Right ventricle myocardium inferior (tissue), 1 donor: ENCODE data around the gene MCF2L. TPM values are rescaled to one million over a fixed set of nuclear protein-coding genes. Genes with fewer than 3 reads are reported as not detected.
"Not testable (repeated sequence)": the region's sequence is repeated elsewhere in the genome, so short reads cannot be mapped to it uniquely, and the experiment has no call there.

Experiments used
- ATAC-seq: fragments of 200-7000 bp; cut with Tn5 transposase; one replicate; pipeline ENCODE4 v1.9.1; 2020; ENCODE audit warnings: mild to moderate bottlenecking, moderate library complexity
- DNase-seq: peaks from one replicate; pipeline ENCODE4 v3.0.0; 2021; ENCODE audit errors: missing footprints
- intact Hi-C: fragments of 100-400 bp; cut with DNase I; formaldehyde crosslinking; loops from one replicate; pipeline ENCODE4 v1.11.0; 2022
- total RNA-seq: library from RNA; stranded (reverse); fragmentation: NEBNext Ultra II Directional; extraction: Animal tissue kit (Norgen Biotek cat#: 25700); gene quantifications from one replicate; pipeline ENCODE4 v1.2.1, GENCODE V29; 2021
- donor health status: DM: no; HTN: yes; CAD: no; lungs with severe emphysema.

The MCF2L gene
- total RNA-seq, 1 donor from 2014 or later, result 45.9 TPM

GRCh38 chr13:113090806-113091205 is 121.8 kb downstream of the MCF2L start:
- intact Hi-C loops, result no loop called here
- ATAC-seq, result no peak
- peak; percentile 4 for DNase-seq

DNA sequence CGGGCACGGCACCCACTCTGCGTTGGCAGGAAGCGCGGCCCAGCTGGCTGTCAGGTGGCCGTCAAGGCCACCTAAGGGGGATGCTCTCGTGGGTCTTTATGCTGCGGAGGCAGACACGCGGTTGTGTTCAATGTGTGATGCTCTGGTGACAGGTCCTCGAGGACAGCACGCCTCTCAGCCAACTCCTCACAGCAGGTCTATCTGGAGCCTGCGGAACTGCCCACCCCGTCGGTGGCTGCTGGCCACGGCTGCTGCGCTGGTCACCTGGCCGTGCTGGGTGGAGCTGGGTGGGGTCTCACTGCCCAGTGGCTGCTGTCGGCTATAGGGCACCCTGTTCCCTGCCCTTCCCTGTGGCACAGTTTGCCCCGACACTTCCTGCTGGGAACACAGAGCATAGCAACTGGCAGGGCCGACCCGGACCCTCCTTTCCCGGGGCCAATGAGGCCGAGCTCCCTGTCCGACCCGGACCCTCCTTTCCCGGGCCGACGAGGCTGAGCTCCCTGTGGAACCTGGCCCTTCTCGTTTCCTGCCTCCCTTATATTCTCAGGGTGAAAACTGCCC is 122.3 kb downstream of the MCF2L start:
- intact Hi-C loops, result no loop called here
- DNase-seq (no peak), ATAC-seq (no peak)

DNA sequence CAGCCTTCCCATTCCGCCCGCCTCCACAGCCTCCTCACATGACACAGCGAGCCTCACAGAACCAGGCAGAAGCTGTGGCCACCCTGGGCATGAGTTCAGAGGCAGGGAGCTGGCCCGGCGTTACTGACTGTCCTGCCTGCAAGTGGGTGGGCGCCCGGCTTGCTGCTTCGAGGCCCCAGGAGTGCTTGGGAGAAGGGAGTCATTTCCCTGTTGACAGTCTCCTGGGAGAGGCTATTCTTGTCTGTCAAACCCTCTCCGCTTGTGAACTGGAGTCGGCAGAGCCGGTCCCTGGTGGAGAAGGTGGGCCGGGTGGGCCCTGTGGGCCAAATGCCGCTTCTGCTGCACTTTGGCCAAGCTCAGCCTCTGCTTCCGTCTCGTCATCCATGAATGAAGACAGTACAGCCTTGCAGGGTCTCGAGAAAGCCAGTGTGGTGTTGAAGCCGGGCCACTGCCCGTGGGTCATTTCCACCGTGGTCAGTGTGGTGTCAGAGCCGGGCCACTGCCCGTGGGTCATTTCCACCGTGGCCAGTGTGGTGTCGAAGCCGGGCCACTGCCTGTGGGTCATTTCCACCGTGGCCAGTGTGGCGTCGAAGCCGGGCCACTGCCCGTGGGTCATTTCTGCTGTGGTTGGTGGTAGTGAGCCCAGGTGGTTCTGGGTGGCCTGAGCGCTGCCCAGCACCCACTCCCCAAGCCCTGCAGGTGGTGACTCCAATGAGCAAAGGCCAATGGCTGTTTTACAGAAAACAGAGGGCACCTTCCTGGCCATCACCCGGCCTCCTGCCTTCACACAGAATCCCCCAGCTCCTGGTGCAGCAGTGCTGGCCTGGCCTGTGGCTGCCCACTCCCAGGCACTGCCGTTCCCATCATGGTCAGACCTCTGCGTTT is 123.1 kb downstream of the MCF2L start:
- ATAC-seq (no peak), DNase-seq (peak; percentile 66)
- intact Hi-C loops, result no loop called here

GRCh38 chr13:113092776-113093579 is 124.0 kb downstream of the MCF2L start:
- peak; percentile 61 for DNase-seq
- no peak for ATAC-seq
- intact Hi-C loops, result no loop called here

DNA sequence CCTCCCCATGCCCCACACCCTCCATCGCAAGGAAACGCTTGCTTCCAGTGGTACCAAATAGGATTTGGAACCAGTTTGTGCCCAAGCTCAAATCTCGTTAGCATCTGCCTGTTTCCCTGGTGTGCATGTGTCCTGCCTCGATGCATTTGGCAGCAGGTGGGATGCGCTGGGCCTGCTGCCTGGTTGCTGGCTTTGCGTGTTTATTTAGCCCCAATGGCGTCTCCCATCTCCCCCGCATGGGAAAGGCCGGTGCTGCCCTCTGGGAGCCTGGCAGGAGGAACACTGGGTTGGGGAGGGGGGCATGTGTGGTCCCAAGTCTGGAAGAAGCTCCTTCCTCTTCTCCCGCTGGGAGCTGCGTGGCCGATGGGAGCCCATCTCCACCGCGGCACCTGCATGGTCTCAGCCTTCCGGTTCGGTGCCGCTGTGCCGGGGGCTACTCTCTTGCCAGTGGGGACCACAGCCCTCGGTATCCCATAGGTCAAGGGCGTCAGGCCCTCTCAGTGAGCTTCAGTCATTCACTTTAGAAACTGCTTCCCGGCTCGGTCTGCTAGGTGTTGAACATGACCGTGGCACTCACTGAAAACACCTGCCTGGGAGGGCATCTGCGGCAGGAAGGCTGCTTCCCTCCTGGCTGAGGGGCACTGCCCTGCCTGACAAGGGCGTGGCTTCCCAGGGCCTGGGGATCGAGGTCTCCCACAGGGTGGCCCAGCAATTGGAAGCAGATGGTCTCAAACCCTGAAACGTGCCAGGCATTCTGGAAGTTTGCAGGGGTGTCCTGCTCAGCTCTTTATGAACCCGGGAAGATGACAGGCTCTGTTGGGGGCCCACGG is 124.8 kb downstream of the MCF2L start:
- peak; percentile 58 for DNase-seq
- intact Hi-C loops, result no loop called here
- no peak for ATAC-seq

GRCh38 chr13:113094410-113094800 is 125.4 kb downstream of the MCF2L start:
- ATAC-seq, result no peak
- intact Hi-C loops, result no loop called here
- DNase-seq, result peak; percentile 33

DNA sequence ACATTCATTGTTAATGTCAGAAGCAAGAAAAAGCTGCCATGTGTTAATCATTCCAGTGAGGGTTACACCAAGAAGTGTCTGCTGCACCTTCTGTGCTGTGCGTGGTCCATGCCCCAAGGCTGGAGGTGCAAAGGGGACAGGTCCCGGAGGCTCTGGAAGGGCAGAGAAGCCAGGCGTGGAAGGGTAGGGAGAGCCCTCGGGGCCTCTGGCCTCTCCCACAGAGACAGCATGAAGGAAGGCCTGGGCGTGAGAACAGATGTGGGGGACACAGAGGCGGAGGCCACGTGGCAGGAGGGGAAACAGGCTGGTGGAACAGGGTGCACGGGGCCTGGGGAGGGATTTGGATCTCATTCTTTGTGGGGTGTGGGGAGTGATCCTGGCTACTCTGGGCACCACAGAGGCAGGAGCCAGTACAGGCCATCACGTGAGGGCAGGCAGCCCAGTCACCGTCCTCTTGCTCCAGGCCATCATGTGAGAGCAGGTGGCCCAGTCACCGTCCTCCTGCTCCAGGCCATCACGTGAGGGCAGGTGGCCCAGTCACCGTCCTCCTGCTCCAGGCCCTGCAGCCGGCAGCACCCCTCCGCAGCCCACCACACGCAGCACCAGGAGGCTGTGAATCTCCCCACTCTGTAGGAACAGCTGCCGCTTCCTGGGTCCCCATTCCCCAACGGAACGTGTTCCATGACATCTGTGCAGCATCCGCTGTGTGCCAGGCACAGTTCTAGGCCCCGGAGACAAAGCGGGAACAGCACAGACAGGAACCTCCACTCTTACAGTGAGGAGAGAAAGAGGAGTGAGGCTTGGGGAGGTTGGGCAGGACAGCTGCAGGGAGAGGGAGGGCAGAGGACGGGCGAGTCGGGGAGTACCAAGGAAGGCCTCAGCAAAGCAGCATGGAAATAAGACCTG is 126.4 kb downstream of the MCF2L start:
- ATAC-seq (no peak), DNase-seq (peak; percentile 37)
- intact Hi-C loops, result no loop called here

DNA sequence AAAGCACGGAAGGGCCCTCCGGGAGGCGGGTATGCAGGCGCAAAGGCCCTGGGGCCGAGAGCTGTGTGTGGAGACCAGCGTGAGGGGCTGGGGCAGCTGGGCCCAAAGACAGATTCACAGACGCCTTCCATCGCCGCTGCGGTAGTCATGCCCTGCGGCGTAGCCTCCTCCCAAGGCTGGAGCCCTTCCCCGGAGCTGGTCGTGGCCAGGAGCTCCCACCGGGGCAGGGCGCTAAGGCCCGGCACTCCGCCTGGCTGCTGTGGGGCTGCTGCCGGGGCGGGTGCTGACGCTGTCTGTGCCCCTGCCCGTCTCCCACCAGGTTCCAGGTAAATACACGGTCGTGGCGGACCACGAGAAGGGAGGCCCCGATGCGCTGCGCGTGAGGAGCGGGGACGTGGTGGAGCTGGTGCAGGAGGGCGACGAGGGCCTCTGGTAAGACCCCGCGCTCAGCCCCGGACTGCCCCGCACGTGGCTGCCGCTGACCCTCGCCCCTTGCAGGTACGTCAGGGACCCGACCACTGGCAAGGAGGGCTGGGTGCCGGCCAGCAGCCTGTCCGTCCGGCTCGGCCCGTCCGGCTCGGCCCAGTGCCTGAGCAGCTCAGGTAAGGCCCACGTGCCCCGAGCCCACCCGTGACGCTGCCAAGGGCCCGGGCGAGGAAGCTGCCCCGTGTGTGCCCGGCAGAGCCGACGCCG is 127.2 kb downstream of the MCF2L start:
- ATAC-seq (no peak), DNase-seq (peak; percentile 60)
- intact Hi-C loops, result no loop called here

GRCh38 chr13:113096745-113097305 is 127.8 kb downstream of the MCF2L start:
- ATAC-seq, result no peak
- intact Hi-C loops, result no loop called here
- peak; percentile 50 for DNase-seq

DNA sequence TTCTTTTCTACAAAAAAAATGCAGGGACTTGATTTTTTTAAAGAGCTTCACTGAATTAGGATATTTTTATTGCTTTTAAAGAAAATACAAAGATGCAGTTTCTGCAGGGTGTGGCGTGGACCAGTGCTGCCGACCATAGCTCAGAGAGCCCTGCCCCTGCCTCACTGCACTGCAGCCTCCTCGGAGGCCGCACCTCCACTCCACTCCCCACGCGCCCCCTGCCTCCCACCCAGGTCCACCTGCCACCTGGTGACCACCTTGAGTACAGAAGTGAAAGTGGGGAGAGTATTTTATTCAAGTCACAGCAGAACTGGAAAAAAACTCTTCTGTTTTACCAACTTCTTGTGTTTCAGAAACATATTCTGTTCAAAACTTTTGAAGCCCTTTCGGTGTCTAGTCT is 128.6 kb downstream of the MCF2L start:
- ATAC-seq, result no peak
- no peak for DNase-seq
- intact Hi-C loops, result no loop called here

DNA sequence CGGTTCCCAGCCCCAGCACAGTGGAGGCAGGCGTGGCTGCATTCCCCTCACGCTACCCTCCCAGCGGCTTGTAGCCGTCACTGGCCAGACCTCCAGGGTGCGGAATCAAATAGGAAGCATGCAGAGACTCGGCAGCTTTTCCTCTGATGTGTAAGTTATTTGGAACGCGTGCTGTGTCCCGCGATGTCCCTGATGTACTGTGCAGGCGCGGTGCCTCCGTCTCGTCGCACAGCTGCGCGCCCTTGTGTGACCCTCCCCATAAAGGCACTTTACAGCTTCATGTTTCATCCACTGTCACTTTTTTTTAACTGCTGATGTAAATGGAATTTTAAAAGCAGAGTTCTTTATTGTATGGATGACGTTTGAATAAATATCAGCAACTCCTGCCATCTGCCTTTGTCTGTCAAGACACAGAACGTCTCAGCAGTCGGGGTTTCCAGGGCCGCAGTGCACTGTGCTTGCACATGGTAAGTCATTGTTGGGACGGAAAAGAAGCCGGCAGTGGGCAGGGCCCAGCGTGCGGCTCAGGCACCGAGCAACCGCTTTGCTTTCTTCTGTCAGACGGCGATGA is 129.2 kb downstream of the MCF2L start:
- peak; percentile 54 for DNase-seq
- no peak for ATAC-seq
- intact Hi-C loops, result no loop called here

GRCh38 chr13:113099142-113099541 is 130.1 kb downstream of the MCF2L start:
- DNase-seq (no peak), ATAC-seq (no peak)
- intact Hi-C loops, result no loop called here

GRCh38 chr13:113102302-113102701 is 133.3 kb downstream of the MCF2L start:
- DNase-seq, result peak; percentile 55
- intact Hi-C loops, ATAC-seq: not testable (repeated sequence)

- DNase-seq (peak; percentile 41), ATAC-seq (no peak)
- intact Hi-C loops, result no loop called here
These were observed 133.7 kb downstream of the MCF2L start for GRCh38 chr13:113102727-113103126.

- peak; percentile 20 for ATAC-seq
- intact Hi-C loops, result no loop called here
These were observed 134.6 kb downstream of the MCF2L start for GRCh38 chr13:113103646-113104045.

GRCh38 chr13:113105032-113105920 is 136.3 kb downstream of the MCF2L start, which contains the start of gene F7:
Gene F7, plus strand, starts transcription at chr13:113105791. Its CDS starts 51 bp downstream, at chr13:113105842.
- DNase-seq (peak; percentile 27), ATAC-seq (no peak)
- intact Hi-C loops, result no loop called here

More at GRCh38 chr13:113103646-113104045, 134.6 kb downstream of the MCF2L start:
- DNase-seq, result peak; percentile 39
